Fibroblast of lung (primary cell): ENCODE results near the gene TNRC6C. TPM values are rescaled to one million over a fixed set of nuclear protein-coding genes. Genes with fewer than 3 reads are reported as not detected.

ENCODE experiments used
- DNase-seq, 2 donors: peaks; one replicate each; pipeline versions ENCODE4 v3.0.0 to v3.0.0-alpha.2; 2010; ENCODE audit warnings: low read depth in 2 of 2
- H2AFZ ChIP-seq: 2 replicates; pipeline ENCODE4 v1.5.1; 2012; ENCODE audit warnings: low read length, control low read depth, inconsistent platforms
- H3K27ac ChIP-seq: 2 replicates; pipeline ENCODE4 v1.5.1; 2011; ENCODE audit warnings: low read length, control low read depth; ENCODE audit not compliant: insufficient read depth
- H3K27me3 ChIP-seq: 2 replicates; pipeline ENCODE4 v1.5.1; 2011; ENCODE audit warnings: mild to moderate bottlenecking, low read length; ENCODE audit not compliant: control insufficient read depth, insufficient read depth
- H3K36me3 ChIP-seq: 2 replicates; pipeline ENCODE4 v1.5.1; 2011; ENCODE audit warnings: low read length; ENCODE audit not compliant: control insufficient read depth, insufficient read depth
- H3K4me1 ChIP-seq: 2 replicates; pipeline ENCODE4 v1.5.1; 2011; ENCODE audit warnings: low read length; ENCODE audit not compliant: control insufficient read depth, insufficient read depth; ENCODE audit errors: extremely low read depth
- H3K4me2 ChIP-seq: 2 replicates; pipeline ENCODE4 v1.5.1; 2011; ENCODE audit warnings: low read length, control low read depth; ENCODE audit not compliant: insufficient read depth; ENCODE audit errors: extremely low read depth
- H3K4me3 ChIP-seq, 4 experiments: fragments of 200-600 bp in 1 of 4; sonication (generic) in 1 of 4; replicated peaks in 1 of 4; 2 replicates each; pipeline ENCODE4 v1.5.1; 2011 to 2016; ENCODE audit warnings: low read length in 4 of 4, low read depth in 3 of 4, mild to moderate bottlenecking in 3 of 4, control low read depth in 2 of 4, inconsistent platforms in 1 of 4, mixed read lengths in 1 of 4; ENCODE audit not compliant: insufficient read depth in 1 of 4; ENCODE audit errors: control extremely low read depth in 1 of 4
- H3K79me2 ChIP-seq: 2 replicates; pipeline ENCODE4 v1.5.1; 2012; ENCODE audit warnings: mild to moderate bottlenecking, low read length, inconsistent platforms; ENCODE audit not compliant: control insufficient read depth, insufficient read depth
- H3K9ac ChIP-seq: 2 replicates; pipeline ENCODE4 v1.5.1; 2011; ENCODE audit warnings: mild to moderate bottlenecking, low read length, control low read depth; ENCODE audit not compliant: insufficient read depth
- H3K9me3 ChIP-seq: 2 replicates; pipeline ENCODE4 v1.5.1; 2012; ENCODE audit warnings: low read depth, low read length; ENCODE audit not compliant: control insufficient read depth, insufficient read depth
- H4K20me1 ChIP-seq: 2 replicates; pipeline ENCODE4 v1.5.1; 2011; ENCODE audit warnings: low read length; ENCODE audit not compliant: control insufficient read depth, insufficient read depth; ENCODE audit errors: extremely low read depth
- EZH2 ChIP-seq: IDR thresholded peaks from 2 replicates; pipeline ENCODE4 v1.5.1; 2012; ENCODE audit warnings: low read length, control low read depth, mild to moderate bottlenecking; ENCODE audit errors: missing control alignments
- polyA minus RNA-seq: library from RNA; depleted of rRNA, polyadenylated mRNA; stranded (reverse); fragments of >200 nt; gene quantifications from 2 replicates; pipeline ENCODE4 v1.2.3, GENCODE V29; 2011; ENCODE audit warnings: low replicate concordance
- polyA plus RNA-seq, 2 donors: library from polyadenylated mRNA; depleted of rRNA in 1 of 2; stranded (reverse) in 1 of 2; unstranded in 1 of 2; fragments of >200 nt; gene quantifications; 2 replicates each; pipeline ENCODE4 v1.2.1, GENCODE V29; 2011 to 2012; ENCODE audit warnings: missing spikeins in 1 of 2
- total RNA-seq: library from RNA; depleted of rRNA; stranded (reverse); fragments of >200 nt; gene quantifications from 2 replicates; pipeline ENCODE4 v1.2.1, GENCODE V29; 2014
- TF ChIP-seq, protein P1 (sequence below), 2 donors: IDR thresholded peaks in 1 of 2; conservative IDR thresholded peaks in 1 of 2; 1 replicate in 1 of 2; 2 replicates in 1 of 2; pipeline ENCODE4 v1.5.1; 2011 to 2012; ENCODE audit warnings: low read length in 2 of 2, control low read depth in 1 of 2, inconsistent platforms in 1 of 2, low read depth in 1 of 2, mild to moderate bottlenecking in 1 of 2

TNRC6C gene, protein sequence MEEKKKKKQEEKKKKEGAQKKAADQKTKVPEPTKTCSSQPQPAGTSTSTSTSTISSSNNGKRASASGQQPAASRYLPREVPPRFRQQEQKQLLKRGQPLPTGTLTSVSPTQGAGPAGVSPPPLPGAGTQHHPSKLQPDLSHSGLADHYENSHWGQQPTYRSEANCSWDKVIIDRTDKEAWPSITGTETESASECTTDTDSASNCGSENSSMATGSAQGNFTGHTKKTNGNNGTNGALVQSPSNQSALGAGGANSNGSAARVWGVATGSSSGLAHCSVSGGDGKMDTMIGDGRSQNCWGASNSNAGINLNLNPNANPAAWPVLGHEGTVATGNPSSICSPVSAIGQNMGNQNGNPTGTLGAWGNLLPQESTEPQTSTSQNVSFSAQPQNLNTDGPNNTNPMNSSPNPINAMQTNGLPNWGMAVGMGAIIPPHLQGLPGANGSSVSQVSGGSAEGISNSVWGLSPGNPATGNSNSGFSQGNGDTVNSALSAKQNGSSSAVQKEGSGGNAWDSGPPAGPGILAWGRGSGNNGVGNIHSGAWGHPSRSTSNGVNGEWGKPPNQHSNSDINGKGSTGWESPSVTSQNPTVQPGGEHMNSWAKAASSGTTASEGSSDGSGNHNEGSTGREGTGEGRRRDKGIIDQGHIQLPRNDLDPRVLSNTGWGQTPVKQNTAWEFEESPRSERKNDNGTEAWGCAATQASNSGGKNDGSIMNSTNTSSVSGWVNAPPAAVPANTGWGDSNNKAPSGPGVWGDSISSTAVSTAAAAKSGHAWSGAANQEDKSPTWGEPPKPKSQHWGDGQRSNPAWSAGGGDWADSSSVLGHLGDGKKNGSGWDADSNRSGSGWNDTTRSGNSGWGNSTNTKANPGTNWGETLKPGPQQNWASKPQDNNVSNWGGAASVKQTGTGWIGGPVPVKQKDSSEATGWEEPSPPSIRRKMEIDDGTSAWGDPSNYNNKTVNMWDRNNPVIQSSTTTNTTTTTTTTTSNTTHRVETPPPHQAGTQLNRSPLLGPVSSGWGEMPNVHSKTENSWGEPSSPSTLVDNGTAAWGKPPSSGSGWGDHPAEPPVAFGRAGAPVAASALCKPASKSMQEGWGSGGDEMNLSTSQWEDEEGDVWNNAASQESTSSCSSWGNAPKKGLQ (N-terminal part only)
- total RNA-seq (3.1 and 4.6 TPM in 2 replicates), polyA plus RNA-seq (2.1 and 3.9 TPM in 2 replicates), polyA minus RNA-seq (5.9 and 20.0 TPM in 2 replicates)
- 3.4 and 3.7 TPM in 2 replicates for polyA plus RNA-seq (2012)

DNA sequence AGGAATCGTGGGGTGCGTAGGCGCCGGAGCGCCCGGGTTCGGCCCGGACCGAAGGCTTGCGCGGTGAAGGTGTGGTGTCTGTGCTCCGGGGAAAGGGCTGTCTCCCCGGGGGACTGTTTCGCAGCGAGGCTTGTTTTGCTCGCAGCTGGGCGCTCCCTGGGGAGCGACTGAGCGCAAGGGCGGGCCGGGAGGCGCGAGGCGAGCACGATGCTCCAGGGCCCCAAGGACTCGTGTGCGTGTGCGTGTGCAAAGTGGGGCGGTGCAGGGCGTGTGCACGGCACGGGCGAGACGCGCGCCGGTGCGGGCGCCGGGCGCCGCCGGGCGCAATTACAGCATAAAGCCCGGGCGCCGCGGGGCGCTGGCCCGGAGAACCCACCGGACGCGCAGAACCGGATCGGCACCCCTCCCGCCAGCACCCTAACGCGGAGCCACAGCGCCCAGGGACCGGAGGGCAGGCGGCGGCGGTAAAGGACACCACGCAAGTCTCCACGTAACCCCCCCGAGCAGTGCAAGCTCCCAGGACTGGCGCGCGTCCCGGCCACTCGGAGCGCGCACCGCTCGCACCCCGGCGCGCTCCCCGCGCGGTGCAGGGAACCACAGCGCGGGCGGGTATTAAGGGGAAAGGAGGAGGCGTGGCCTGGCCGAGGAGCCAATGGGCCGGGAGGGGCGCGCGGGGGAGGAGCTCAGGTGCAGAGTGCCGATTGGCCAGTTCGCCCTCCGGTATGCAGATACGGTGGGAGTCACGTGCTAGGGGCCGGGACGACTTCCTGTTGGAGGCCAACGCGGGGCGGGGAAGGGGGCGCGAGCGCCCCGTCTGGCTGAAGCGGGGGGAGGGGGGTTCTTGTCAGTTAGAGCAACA, at the start of gene TNRC6C:
TNRC6C (plus strand) TSS at position 847 of the 859 bp plus-strand sequence. CDS start 45,504 bp downstream, outside the sequence.
- peak within 1 kb of the TSS; percentile 68 to 78 (median 71) for H3K4me3 ChIP-seq
- peaks cover 22% of the 10 kb centered on the region for H3K79me2 ChIP-seq
- peak within 1 kb of the TSS; percentile 60 for H3K9ac ChIP-seq
- TF ChIP-seq, protein P1, sequence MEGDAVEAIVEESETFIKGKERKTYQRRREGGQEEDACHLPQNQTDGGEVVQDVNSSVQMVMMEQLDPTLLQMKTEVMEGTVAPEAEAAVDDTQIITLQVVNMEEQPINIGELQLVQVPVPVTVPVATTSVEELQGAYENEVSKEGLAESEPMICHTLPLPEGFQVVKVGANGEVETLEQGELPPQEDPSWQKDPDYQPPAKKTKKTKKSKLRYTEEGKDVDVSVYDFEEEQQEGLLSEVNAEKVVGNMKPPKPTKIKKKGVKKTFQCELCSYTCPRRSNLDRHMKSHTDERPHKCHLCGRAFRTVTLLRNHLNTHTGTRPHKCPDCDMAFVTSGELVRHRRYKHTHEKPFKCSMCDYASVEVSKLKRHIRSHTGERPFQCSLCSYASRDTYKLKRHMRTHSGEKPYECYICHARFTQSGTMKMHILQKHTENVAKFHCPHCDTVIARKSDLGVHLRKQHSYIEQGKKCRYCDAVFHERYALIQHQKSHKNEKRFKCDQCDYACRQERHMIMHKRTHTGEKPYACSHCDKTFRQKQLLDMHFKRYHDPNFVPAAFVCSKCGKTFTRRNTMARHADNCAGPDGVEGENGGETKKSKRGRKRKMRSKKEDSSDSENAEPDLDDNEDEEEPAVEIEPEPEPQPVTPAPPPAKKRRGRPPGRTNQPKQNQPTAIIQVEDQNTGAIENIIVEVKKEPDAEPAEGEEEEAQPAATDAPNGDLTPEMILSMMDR (conservative IDR thresholded peaks at IDR 0.05 in 1 of 2, IDR thresholded peaks at IDR 0.05 in 1 of 2; ENCODE audit: low read depth in 1 of 2, low read length in 2 of 2): no peak
- TF ChIP-seq EZH2: no peak
- no peaks in the 10 kb centered on the region for H3K36me3 ChIP-seq
- H4K20me1 ChIP-seq: no peaks in the 10 kb centered on the region
- no peaks in the 10 kb centered on the region for H3K9me3 ChIP-seq
- peak within 1 kb of the TSS; percentile 78 for H2AFZ ChIP-seq
- DNase-seq: peak; percentile 99
- H3K27me3 ChIP-seq: peaks cover 15% of the 10 kb centered on the region
- H3K27ac ChIP-seq: no peak within 1 kb of the TSS
- peak within 1 kb of the TSS; percentile 85 for H3K4me2 ChIP-seq
- H3K4me1 ChIP-seq: no peaks in the 10 kb centered on the region

DNA sequence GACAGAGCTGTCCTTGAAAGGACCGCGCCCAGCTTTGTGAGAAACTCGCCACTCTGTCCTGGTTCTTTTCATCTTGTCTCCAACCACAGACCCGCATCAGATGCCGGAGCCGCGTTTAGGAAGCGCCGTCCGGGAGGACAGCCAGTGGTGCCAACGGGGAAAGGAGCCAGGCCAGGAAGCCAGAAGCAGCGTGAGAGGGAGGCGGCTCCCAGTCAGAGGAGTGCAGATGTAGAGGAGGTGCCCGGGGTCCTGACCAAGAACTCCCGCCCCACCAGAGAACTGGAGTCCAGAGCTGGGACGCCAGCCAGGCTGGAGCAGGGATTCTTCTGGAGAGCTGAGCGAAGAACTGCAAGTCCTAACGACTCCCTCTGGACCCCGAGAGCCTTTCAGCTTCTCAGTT, 49.3 kb upstream of the TNRC6C start:
- Histone ChIP-seq H3K4me3 (no peak overlapping the region), H3K4me1 (no peaks in the 10 kb centered on the region), H3K27ac (no peak overlapping the region), H3K79me2 (no peaks in the 10 kb centered on the region), H3K4me2 (no peak overlapping the region), H3K36me3 (no peaks in the 10 kb centered on the region), H2AFZ (no peak overlapping the region), H3K9ac (no peak overlapping the region), H3K27me3 (peaks cover 17% of the 10 kb centered on the region), H4K20me1 (no peaks in the 10 kb centered on the region), H3K9me3 (no peaks in the 10 kb centered on the region)
- no peak for DNase-seq
- TF ChIP-seq, protein P1 (conservative IDR thresholded peaks at IDR 0.05 in 1 of 2, IDR thresholded peaks at IDR 0.05 in 1 of 2; ENCODE audit: low read depth in 1 of 2, low read length in 2 of 2): no peak
- no peak for TF ChIP-seq EZH2
